Measurements from ENCODE around the gene RAB7A.
A peak's percentile ranks its signal among the peaks of the same experiment; 100 is the strongest.

RAB7A gene

DNA sequence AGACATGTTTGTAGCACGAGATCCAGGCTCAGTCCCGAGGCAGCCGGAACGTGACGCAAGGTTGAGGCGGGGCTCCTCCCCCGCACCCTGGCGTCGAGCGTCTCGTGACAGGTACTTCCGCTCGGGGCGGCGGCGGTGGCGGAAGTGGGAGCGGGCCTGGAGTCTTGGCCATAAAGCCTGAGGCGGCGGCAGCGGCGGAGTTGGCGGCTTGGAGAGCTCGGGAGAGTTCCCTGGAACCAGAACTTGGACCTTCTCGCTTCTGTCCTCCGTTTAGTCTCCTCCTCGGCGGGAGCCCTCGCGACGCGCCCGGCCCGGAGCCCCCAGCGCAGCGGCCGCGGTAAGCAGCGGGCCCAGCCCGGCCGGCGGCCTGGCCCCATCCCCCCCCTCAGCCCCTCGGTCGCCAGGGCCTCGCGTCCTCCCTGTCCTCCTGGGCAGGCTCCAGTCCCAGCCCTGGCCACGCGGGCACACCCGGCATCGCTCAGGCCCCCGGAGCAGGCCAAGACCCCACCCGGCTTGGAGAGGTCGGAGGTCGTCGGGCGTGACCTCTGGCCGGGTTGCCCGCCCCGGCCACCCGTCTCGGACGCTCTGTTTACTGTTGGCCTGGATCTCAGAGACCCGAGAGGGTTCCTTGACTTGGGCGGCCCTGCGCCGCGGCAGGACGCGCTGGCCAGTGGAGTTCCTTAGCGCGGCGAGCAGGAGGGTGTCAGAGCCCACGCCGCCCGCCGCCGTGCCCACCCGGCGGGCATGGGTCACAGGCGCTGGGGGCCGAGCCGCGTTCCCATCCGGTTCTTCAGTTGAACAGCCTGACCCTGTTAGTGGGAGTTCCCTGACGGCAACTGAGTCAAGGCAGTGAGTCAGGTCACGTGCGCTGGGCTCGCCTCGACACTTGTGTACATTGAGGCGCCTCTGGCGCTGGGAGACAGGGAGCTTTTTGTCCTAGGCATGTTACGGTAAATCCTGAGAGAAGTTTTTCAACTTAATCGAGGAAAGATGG is at the start of gene RAB7A:
TSS of gene RAB7A (plus strand) at position 161 of the 994 bp plus-strand sequence. CDS start 69,185 bp downstream, outside the sequence.
- DNase-seq (ENCODE audit: low read depth): peak; percentile 94

DNA sequence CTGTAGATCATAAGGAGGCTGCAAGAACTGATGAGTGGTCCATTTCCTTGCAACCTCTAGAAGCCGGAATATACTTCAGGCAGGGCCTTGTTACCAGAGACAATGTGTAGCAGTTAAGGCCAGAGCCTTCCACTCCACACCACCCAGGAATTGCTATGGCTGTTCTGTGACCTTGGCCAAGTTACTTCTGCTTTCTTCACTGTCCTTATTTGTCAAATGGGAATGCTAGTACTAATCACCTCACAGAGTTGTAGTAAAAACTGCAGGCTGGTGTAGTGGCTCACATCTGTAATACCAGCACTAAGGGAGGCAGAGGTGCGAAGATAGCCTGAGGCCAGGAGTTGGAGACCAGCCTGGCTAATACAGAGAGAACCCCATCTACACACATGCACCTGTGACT is 46.6 kb upstream of the RAB7A start:
- no peak for DNase-seq (ENCODE audit: low read depth)

GRCh38 chr3:128680603-128681368 is 45.2 kb upstream of the RAB7A start:
- peak; percentile 94 for DNase-seq (ENCODE audit: low read depth)

- no peak for DNase-seq (ENCODE audit: low read depth)
These were observed 44.6 kb upstream of the RAB7A start for GRCh38 chr3:128681369-128681829.

GRCh38 chr3:128683957-128684356 is 42.0 kb upstream of the RAB7A start:
- DNase-seq (ENCODE audit: low read depth): no peak

DNA sequence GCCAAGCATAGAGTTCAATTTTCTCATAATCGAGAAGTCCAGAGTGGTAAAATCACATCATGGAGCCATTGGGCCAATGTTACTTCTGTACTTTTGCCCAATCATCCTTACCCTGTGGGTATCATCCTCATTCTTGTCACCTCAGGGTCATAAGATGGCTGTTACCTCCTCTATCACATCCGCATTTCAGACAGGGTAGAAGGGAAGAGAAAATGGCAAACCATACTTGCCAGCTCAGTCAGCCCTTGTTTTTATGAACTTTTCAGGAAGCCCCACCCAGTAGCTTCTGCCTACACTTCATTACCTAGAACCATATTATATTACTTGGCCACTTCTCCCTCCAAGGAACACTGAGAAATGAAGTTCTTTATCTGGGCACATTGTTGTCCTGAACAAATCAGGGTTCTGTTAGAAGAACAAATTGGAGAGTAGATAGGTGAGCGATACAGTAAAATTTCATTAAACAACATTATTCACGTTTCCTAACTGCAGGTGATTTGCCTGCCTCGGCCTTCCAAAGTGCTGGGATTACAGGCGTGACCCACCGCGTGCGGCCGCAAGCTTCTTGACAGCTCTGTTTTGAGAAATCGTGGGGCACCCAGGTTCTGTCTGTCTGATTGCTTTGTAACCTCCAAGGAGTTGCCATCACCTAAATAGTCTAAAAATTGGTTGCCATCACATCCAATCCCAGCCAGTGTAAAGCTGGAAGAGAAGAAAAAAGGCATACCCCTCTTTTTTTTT is 40.8 kb upstream of the RAB7A start:
- DNase-seq (ENCODE audit: low read depth): no peak

- no peak for DNase-seq (ENCODE audit: low read depth)
These were observed 39.5 kb upstream of the RAB7A start for GRCh38 chr3:128686465-128686864.

DNA sequence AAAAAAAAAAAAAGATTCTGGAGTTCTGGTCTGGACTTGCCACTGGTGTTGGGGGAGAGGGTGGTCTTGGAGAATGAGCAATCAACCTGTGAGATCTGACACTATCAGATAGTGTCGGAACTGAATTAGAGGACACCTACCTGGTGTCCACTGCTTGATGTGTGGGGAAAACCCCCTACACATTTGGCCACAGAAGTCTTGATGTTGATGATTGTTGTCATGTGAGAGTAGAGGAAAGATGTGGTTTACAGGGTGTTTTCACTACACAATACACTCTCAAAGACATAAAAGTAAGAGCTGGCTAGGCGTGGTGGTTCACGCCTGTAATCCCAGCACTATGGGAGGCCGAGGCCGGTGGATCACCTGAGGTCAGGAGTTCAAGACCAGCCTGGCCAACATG is 36.9 kb upstream of the RAB7A start:
- no peak for DNase-seq (ENCODE audit: low read depth)

- no peak for DNase-seq (ENCODE audit: low read depth)
These were observed 32.3 kb upstream of the RAB7A start for GRCh38 chr3:128693696-128694095.

GRCh38 chr3:128697341-128697740 is 28.6 kb upstream of the RAB7A start:
- no peak for DNase-seq (ENCODE audit: low read depth)

- DNase-seq (ENCODE audit: low read depth): no peak
These were observed 27.6 kb upstream of the RAB7A start for GRCh38 chr3:128698211-128699047.

- DNase-seq (ENCODE audit: low read depth): no peak
These were observed 24.4 kb upstream of the RAB7A start for GRCh38 chr3:128701342-128702212.

DNA sequence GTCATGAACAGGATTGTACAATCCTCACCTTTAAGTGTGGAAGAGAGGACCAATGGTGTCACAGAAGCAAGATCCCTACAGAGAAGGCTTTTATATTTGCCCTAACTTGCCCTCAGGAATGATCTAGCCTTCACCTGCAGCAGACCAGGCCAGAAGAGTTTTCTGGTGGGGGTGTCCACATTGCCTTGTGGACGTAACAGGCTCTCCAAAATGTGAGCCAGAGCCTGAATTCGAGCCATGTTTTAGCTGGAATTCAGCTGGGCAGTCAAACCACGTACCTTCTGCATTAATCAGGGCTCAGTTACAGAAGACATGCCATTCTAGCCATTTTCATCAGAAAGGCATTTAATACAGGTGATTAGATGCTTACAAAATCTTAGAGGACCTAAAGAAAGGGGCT is 23.6 kb upstream of the RAB7A start:
- no peak for DNase-seq (ENCODE audit: low read depth)

DNA sequence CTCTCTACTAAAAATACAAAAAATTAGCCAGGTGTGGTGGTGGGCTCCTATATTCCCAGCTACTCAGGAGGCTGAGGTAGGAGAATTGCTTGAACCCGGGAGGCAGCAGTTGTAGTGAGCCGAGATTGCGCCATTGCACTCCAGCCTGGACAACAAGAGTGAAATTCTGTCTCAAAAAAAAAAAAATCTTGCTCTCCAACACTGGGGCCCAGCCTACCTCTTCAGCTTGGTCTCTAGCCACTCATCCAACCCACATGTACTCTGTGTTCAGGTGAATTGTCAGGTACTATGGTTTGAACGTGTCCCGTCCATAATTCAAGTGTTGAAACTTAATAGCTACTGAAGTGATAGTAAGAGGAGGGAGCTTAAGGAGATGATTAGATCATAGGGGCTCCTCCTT is 22.4 kb upstream of the RAB7A start:
- no peak for DNase-seq (ENCODE audit: low read depth)

- DNase-seq (ENCODE audit: low read depth): no peak
These were observed 19.8 kb upstream of the RAB7A start for GRCh38 chr3:128706086-128706615.

DNA sequence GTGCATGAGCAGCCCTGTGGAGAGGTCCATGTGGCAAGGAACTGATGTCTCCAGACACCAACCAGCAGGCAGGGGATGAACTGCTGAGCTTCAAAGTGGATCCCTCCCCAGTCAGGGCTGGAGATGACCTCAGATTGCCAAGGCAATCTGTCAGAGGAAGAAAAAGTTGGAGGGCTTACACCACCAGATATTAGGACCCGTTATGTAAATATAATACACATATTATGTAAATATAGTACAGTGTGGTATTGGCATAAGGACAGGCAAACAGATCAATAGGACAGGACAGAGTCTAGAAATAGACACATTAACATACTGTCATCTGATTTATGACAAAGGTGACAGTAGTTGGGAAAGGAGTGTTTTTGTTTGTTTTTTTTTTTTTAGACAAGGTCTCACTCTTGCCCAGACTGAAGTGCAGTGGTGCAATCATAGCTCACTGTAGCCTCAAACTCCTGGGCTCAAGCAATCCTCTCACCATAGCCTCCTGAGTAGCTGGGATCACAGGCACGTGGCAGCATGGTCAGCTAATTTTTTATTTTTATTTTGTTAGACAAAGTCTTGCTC is 18.0 kb upstream of the RAB7A start:
- DNase-seq (ENCODE audit: low read depth): no peak

- no peak for DNase-seq (ENCODE audit: low read depth)
These were observed 16.9 kb upstream of the RAB7A start for GRCh38 chr3:128709038-128709437.

GRCh38 chr3:128709506-128710210 is 16.3 kb upstream of the RAB7A start:
- no peak for DNase-seq (ENCODE audit: low read depth)

Measured in activated gamma-delta T cell treated with anti-CD3 and anti-CD28 coated beads, Interleukin-2, amount 50 U/mL, for 16 hours (primary cell).